AG09309 (cell line): ENCODE data around the gene SMARCA2.
A peak's percentile ranks its signal among the peaks of the same experiment; 100 is the strongest.

Experiments used
- DNase-seq: peaks from one replicate; pipeline ENCODE4 v3.0.0-alpha.2; 2010; ENCODE audit warnings: low read depth
- H3K4me3 ChIP-seq: 2 replicates; pipeline ENCODE4 v1.5.1; 2011; ENCODE audit warnings: mild to moderate bottlenecking, low read depth, low read length, moderate library complexity; ENCODE audit not compliant: control insufficient read depth
- TF ChIP-seq, protein P1 (sequence below): IDR thresholded peaks from 2 replicates; pipeline ENCODE4 v1.5.1; 2011; ENCODE audit warnings: mild to moderate bottlenecking, low read depth, low read length, inconsistent platforms; ENCODE audit not compliant: insufficient read depth, control insufficient read depth; ENCODE audit errors: missing control alignments

SMARCA2 gene

DNA sequence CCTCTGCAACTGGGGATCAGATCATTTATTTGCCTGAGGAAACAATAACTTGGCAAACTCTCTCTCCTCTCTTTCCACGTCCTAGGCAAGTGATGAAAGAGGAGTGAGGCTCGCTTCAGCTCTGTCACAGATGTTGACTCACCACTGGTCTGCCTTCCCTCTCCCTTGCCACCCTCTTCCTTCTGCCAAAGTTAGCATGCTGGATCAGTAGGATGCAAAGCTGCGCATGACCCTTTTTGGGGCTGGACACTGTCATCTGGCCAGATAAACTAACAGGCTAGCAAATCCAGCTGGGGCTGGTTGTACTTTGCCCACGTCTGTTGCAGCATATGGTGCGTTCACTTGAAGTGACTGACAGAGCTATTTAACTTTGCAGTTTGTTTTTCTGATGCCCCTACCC, 36.2 kb upstream of the SMARCA2 start:
- H3K4me3 ChIP-seq: no peak overlapping the region
- TF ChIP-seq, protein P1, sequence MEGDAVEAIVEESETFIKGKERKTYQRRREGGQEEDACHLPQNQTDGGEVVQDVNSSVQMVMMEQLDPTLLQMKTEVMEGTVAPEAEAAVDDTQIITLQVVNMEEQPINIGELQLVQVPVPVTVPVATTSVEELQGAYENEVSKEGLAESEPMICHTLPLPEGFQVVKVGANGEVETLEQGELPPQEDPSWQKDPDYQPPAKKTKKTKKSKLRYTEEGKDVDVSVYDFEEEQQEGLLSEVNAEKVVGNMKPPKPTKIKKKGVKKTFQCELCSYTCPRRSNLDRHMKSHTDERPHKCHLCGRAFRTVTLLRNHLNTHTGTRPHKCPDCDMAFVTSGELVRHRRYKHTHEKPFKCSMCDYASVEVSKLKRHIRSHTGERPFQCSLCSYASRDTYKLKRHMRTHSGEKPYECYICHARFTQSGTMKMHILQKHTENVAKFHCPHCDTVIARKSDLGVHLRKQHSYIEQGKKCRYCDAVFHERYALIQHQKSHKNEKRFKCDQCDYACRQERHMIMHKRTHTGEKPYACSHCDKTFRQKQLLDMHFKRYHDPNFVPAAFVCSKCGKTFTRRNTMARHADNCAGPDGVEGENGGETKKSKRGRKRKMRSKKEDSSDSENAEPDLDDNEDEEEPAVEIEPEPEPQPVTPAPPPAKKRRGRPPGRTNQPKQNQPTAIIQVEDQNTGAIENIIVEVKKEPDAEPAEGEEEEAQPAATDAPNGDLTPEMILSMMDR: no peak
- DNase-seq: peak; percentile 66

DNA sequence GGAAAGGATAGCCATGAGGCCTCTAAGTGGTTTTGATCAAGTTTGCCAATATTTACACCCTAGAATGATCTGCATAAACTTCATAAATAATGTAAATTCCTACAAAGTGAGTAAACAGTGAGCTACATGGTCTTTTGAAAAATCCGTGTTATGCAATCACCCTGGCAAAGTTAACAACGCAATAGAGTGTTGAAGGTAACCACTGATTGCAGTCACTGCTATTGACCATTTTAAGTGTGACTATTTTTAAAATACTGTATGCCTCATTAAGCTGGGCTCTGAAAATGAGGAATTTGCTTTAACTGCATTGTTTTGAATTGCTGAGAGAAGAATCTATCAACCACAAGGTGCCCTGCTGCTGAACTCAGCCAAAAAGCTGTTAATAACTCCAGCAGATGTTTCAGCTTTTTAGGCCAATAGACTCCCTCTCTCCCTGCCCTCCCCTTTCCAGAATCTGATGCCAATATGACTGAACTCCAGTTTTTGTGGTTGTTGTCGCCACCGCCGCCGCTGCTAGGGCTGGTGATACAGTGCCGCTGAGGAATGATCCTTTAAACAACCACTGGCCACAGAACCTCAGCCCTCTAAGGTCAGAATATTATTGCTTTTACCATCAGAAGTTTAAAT, 35.3 kb upstream of the SMARCA2 start:
- no peak overlapping the region for H3K4me3 ChIP-seq
- TF ChIP-seq, protein P1: no peak
- peak; percentile 85 for DNase-seq

DNA sequence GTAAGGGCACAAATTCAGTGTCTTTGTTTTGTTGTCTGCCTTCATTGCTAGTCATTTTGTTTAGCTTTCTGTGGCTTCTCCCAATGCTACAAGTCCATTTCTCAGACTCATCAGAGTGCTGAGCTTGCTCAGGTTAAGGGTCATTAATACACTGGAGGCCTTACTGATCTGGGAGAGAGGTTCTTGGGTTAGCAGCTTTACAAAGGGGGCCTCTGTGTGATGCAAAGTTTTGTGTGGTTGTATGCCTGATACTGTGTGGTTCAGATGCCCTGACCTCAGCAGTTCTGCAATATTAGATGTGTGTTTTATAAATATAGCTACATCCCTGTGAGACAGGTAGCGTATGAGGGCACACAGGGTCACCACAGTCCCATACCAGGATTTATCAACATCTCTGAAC, 34.8 kb upstream of the SMARCA2 start:
- TF ChIP-seq, protein P1: no peak
- no peak for DNase-seq
- H3K4me3 ChIP-seq: no peak overlapping the region

DNA sequence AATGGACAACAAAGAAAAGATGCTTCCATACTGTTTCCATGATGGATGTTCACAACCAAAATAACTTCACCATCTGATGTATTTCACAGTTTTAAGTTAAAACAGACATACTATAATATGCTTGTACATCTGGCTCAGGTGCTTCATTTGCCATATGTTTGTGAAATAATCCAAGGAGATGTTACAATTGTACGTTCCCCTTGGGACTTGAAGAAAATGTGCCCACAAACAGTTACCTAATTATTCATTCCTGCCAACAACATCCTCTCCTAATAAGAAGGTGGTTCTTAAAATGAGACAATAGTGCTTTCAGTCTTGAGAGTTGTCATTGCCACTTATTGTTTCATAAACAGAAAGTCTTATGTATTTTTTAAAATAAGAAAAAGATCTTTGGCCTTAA, 33.1 kb upstream of the SMARCA2 start:
- H3K4me3 ChIP-seq: no peak overlapping the region
- TF ChIP-seq, protein P1: no peak
- DNase-seq: no peak

DNA sequence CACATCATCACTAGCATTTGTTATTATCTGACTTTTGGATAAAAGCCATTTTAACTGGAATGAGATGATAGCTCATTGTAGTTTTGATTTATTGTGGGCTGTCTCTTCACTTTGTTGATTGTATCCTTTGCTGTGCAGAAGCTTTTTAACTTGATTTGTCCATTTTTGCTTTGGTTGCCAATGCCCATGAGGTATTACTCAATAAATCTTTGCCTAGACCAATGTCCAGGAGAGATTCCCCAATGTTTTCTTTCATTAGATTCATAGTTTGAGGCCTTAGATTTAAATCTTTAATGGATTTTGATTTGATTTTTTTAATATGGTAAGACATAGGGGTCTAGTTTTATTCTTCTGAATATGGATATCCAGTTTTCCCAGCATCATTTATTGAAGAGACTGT, 28.8 kb upstream of the SMARCA2 start:
- DNase-seq: no peak
- H3K4me3 ChIP-seq: no peak overlapping the region
- TF ChIP-seq, protein P1: no peak

GRCh38 chr9:1989500-1989899, 25.6 kb upstream of the SMARCA2 start:
- no peak for DNase-seq
- TF ChIP-seq, protein P1: no peak
- no peak overlapping the region for H3K4me3 ChIP-seq
